Measurements from ENCODE around the gene NPEPPS.

- TF ChIP-seq, protein P1, sequence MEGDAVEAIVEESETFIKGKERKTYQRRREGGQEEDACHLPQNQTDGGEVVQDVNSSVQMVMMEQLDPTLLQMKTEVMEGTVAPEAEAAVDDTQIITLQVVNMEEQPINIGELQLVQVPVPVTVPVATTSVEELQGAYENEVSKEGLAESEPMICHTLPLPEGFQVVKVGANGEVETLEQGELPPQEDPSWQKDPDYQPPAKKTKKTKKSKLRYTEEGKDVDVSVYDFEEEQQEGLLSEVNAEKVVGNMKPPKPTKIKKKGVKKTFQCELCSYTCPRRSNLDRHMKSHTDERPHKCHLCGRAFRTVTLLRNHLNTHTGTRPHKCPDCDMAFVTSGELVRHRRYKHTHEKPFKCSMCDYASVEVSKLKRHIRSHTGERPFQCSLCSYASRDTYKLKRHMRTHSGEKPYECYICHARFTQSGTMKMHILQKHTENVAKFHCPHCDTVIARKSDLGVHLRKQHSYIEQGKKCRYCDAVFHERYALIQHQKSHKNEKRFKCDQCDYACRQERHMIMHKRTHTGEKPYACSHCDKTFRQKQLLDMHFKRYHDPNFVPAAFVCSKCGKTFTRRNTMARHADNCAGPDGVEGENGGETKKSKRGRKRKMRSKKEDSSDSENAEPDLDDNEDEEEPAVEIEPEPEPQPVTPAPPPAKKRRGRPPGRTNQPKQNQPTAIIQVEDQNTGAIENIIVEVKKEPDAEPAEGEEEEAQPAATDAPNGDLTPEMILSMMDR (IDR thresholded peaks at IDR 0.05), result no peak
- TF ChIP-seq, protein P2, sequence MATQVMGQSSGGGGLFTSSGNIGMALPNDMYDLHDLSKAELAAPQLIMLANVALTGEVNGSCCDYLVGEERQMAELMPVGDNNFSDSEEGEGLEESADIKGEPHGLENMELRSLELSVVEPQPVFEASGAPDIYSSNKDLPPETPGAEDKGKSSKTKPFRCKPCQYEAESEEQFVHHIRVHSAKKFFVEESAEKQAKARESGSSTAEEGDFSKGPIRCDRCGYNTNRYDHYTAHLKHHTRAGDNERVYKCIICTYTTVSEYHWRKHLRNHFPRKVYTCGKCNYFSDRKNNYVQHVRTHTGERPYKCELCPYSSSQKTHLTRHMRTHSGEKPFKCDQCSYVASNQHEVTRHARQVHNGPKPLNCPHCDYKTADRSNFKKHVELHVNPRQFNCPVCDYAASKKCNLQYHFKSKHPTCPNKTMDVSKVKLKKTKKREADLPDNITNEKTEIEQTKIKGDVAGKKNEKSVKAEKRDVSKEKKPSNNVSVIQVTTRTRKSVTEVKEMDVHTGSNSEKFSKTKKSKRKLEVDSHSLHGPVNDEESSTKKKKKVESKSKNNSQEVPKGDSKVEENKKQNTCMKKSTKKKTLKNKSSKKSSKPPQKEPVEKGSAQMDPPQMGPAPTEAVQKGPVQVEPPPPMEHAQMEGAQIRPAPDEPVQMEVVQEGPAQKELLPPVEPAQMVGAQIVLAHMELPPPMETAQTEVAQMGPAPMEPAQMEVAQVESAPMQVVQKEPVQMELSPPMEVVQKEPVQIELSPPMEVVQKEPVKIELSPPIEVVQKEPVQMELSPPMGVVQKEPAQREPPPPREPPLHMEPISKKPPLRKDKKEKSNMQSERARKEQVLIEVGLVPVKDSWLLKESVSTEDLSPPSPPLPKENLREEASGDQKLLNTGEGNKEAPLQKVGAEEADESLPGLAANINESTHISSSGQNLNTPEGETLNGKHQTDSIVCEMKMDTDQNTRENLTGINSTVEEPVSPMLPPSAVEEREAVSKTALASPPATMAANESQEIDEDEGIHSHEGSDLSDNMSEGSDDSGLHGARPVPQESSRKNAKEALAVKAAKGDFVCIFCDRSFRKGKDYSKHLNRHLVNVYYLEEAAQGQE (IDR thresholded peaks at IDR 0.05; ENCODE audit: low read depth, low read length), result no peak
- no peak for TF ChIP-seq NRF1 (IDR thresholded peaks at IDR 0.05; ENCODE audit: low read depth, low read length)
These were observed 139.2 kb downstream of the NPEPPS start for GRCh38 chr17:47670064-47670463.

All from SK-N-SH (cell line).